NCI-H1105 (cell line): ENCODE results near the gene EHD2.
"Not testable (repeated sequence)": the region's sequence is repeated elsewhere in the genome, so short reads cannot be mapped to it uniquely, and the experiment has no call there.

ENCODE experiments used
- DNase-seq: peaks from one replicate; lab custom pipeline; 2025; lab: John Stamatoyannopoulos, UW

Gene EHD2

GRCh38 chr19:47714855-47715254 lies 1.6 kb downstream of the EHD2 start:
- DNase-seq = not testable (repeated sequence)

DNA sequence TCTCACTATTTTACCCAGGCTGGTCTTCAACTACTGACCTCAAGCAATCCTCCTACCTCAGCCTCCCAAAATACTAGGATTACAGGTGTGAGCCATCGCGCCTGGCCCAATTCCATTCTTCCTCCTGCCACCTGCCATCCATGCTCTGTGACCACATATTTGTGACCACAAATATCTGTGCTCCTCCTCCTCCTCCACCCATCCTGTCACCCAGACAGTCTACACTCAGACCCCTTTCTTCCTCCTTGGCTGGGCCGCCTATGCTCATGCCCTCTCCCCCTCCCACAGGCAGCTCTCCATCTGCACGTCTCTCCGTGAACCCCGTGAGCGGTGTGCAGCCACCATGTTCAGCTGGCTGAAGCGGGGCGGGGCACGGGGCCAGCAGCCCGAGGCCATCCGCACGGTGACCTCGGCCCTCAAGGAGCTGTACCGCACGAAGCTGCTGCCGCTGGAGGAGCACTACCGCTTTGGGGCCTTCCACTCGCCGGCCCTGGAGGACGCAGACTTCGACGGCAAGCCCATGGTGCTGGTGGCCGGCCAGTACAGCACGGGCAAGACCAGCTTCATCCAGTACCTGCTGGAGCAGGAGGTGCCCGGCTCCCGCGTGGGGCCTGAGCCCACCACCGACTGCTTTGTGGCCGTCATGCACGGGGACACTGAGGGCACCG lies 3.2 kb downstream of the EHD2 start:
- DNase-seq = no peak

DNA sequence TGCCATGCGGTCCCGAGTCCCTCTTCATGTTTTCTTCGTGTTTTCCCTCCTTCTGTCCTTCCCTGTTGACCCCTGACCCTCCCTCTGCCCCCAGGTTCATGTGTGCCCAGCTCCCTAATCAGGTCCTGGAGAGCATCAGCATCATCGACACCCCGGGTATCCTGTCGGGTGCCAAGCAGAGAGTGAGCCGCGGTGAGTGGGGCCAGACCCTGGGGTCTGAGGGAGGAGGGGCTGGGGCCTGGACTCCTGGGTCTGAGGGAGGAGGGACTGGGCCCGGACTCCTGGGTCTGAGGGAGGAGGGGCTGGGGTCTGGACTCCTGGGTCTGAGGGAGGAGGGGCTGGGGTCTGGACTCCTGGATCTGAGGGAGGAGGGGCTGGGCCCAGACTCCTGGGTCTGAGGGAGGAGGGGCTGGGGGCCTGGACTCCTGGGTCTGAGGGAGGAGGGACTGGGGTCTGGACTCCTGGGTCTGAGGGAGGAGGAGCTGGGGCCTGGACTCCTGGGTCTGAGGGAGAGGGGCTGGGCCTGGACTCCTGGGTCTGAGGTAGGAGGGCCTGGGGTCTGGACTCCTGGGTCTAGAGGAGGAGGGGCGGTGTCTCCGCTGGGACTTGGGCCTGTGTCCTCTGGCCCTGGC lies 5.3 kb downstream of the EHD2 start:
- not testable (repeated sequence) for DNase-seq

GRCh38 chr19:47719047-47719859 lies 6.0 kb downstream of the EHD2 start:
- DNase-seq = no peak

GRCh38 chr19:47720669-47721422 lies 7.6 kb downstream of the EHD2 start:
- DNase-seq = no peak

DNA sequence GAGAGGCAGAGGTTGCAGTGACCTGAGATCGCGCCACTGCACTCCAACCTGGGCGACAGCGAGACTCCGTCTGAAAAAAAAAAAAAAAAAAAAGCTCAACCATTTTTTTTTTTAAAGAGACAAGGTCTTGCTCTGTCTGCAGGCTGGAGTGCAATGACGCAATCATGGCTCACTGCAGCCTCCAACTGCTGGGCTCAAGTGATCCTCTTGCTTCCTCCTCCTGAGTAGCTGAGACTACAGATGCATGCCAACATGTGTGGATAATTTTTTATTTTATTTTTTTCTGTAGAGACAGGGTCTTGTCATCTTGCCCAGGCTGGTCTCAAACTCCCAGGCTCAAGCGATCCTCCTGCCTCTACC lies 10.3 kb downstream of the EHD2 start:
- DNase-seq = peak; percentile 31

GRCh38 chr19:47725759-47726401 lies 12.7 kb downstream of the EHD2 start:
- DNase-seq = peak; percentile 44

DNA sequence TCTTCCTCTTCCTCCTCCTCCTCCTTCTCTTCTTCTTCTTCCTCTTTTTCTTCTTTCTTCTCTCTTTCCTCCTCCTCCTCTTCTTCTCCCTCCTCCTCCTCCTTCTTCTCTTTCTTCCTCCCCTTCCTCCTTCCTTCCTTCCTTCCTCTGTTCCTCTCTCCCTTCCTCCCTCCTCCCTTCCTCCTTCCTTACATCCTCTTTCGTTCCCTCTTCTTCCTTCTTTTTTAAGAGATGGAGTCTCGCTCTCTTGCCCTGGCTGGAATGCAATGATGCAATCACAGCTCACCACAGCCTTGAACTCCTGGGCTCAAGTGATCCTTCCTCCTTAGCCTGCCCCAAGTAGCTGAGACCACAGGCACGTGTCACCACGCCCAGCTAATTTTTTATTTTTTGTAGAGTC lies 13.2 kb downstream of the EHD2 start:
- DNase-seq = no peak

DNA sequence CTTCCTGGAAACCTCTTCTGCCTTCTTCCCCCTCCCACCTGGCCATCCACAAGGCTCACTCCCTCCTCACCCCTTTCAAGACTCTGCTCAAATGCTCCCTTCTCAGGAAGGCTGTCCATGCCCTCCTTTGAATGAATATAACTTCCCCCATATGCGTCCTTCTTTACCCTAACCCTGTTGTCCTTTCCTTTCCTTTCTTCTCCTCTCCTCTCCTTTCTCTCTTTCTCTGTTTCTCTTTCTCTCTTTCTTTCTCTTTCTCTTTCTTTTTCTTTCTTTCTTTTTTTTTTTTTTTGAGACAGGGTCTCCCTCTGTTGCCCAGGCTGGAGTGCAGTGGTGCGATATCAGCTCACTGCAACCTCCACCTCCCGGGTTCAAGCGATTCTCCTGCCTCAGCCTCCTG lies 15.1 kb downstream of the EHD2 start:
- DNase-seq = not testable (repeated sequence)

DNA sequence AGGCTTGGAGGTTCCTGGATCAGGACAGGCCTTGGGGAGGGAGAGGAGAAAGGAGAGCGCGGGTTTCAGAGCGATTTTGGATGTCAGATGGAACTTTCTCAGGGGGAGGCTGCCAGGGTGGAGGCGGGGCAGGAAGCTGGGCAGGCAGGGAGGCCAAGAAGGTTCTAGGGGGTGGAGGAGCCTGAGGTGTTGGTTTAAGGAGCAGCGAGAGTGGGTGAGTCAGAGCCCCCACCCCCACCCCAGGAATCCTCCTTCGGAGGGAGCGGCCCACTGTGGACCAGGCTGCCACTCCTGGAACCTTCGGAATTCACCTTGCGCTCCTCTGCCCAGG lies 16.2 kb downstream of the EHD2 start:
- no peak for DNase-seq

GRCh38 chr19:47729799-47730520 lies 16.7 kb downstream of the EHD2 start:
- peak; percentile 30 for DNase-seq

DNA sequence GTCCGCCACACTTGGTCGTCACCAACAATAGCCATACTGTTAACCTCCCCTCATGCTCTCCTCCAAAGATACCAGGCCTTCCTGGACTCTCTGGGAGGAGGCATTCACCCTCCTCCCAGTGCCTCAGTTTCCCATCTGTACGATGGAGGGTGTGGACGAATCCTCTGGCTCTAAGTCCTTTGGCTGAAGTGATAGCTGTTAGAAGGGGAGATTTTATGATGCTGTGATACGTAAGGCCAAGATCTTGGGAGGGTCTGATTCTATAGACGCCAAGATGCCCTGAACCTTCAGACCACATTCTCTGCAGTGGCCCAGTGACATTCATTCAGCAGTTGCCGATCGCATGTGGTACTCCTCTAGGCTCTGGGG lies 17.3 kb downstream of the EHD2 start:
- no peak for DNase-seq

DNA sequence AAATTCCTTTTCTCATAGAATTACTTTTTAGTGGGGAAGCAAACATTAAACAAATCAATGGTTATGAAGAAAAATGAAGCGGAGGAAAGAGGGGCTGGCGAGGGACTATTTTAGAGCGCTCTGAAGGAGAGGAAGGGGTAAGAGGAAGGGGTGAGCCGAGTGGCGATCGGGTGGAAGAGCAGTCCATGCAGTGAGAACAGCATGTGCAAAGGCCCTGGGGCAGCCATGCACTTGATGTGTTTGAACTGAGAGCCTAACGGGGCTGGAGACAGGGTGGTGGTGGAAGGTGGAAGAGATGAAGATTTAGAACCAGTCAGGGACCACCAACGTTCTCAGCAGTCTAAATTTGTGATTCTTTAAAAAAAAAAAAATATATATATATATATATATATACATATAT lies 17.7 kb downstream of the EHD2 start:
- DNase-seq = no peak

GRCh38 chr19:47735131-47735530 lies 21.9 kb downstream of the EHD2 start:
- no peak for DNase-seq

GRCh38 chr19:47740866-47741519 lies 27.8 kb downstream of the EHD2 start:
- DNase-seq = no peak

- no peak for DNase-seq
Observed at GRCh38 chr19:47741544-47742140, 28.4 kb downstream of the EHD2 start.

GRCh38 chr19:47742634-47743033 lies 29.4 kb downstream of the EHD2 start:
- DNase-seq = no peak

GRCh38 chr19:47745010-47745901 lies 32.0 kb downstream of the EHD2 start, which contains the start of gene NOP53:
Gene NOP53, plus strand, starts transcription at chr19:47745546. Its CDS starts 14 bp downstream, at chr19:47745560.
- DNase-seq = peak; percentile 93

- DNase-seq = not testable (repeated sequence)
Observed at GRCh38 chr19:47746129-47746528, 32.9 kb downstream of the EHD2 start.
